ENCODE results near the gene INSR. TPM values are rescaled to one million over a fixed set of nuclear protein-coding genes. Genes with fewer than 3 reads are reported as not detected.

The INSR gene
- total and polyA plus RNA-seq, 2 of the 8 experiments (the other 6 are each of a cell fraction or from before 2014, with no cell fraction given): 13.1 to 48.7 TPM

DNA sequence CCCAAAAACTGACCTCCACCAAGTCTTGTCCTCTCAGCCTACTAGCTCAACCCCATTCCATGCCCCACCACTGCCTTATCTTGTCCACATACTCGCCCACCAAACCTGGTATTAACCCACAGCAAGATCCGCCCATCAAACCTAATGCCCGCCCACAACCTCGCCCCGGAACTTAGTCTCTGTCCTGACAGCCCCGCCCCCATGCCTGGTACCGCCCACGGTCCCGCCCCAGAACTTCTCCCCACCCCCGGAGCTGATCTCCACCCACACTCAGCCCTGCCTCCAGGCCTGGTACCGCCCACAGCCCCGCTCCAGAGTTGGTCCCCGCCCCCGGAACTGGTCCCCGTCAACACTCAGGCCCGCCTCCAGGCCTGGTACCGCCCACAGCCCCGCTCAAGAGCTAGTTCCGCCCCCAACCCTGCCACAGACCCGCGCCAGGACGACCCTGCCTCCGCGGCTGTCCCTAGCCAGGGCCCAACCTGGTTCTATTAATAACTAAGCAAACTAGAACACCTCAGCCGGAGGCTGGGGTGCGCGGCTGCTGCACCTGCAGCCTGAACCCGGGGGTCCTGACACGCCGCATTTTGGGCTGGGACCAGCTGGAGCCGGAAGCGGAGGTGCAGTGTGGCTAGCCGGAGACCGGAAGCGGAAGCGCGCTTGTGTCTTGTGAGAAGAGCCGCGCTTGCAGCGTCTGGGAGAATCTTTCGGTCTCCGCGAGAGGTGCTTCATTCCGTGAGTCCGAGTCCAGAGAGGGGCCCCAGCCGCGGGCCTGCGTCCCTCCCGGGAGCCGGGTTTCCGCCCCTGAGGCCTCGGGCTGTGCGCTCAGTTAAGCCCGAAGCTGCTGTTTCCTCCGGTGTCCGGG, 224.9 kb downstream of the INSR start, which contains the start of gene ZNF557 (continued):
- TF ChIP-seq, protein P1, sequence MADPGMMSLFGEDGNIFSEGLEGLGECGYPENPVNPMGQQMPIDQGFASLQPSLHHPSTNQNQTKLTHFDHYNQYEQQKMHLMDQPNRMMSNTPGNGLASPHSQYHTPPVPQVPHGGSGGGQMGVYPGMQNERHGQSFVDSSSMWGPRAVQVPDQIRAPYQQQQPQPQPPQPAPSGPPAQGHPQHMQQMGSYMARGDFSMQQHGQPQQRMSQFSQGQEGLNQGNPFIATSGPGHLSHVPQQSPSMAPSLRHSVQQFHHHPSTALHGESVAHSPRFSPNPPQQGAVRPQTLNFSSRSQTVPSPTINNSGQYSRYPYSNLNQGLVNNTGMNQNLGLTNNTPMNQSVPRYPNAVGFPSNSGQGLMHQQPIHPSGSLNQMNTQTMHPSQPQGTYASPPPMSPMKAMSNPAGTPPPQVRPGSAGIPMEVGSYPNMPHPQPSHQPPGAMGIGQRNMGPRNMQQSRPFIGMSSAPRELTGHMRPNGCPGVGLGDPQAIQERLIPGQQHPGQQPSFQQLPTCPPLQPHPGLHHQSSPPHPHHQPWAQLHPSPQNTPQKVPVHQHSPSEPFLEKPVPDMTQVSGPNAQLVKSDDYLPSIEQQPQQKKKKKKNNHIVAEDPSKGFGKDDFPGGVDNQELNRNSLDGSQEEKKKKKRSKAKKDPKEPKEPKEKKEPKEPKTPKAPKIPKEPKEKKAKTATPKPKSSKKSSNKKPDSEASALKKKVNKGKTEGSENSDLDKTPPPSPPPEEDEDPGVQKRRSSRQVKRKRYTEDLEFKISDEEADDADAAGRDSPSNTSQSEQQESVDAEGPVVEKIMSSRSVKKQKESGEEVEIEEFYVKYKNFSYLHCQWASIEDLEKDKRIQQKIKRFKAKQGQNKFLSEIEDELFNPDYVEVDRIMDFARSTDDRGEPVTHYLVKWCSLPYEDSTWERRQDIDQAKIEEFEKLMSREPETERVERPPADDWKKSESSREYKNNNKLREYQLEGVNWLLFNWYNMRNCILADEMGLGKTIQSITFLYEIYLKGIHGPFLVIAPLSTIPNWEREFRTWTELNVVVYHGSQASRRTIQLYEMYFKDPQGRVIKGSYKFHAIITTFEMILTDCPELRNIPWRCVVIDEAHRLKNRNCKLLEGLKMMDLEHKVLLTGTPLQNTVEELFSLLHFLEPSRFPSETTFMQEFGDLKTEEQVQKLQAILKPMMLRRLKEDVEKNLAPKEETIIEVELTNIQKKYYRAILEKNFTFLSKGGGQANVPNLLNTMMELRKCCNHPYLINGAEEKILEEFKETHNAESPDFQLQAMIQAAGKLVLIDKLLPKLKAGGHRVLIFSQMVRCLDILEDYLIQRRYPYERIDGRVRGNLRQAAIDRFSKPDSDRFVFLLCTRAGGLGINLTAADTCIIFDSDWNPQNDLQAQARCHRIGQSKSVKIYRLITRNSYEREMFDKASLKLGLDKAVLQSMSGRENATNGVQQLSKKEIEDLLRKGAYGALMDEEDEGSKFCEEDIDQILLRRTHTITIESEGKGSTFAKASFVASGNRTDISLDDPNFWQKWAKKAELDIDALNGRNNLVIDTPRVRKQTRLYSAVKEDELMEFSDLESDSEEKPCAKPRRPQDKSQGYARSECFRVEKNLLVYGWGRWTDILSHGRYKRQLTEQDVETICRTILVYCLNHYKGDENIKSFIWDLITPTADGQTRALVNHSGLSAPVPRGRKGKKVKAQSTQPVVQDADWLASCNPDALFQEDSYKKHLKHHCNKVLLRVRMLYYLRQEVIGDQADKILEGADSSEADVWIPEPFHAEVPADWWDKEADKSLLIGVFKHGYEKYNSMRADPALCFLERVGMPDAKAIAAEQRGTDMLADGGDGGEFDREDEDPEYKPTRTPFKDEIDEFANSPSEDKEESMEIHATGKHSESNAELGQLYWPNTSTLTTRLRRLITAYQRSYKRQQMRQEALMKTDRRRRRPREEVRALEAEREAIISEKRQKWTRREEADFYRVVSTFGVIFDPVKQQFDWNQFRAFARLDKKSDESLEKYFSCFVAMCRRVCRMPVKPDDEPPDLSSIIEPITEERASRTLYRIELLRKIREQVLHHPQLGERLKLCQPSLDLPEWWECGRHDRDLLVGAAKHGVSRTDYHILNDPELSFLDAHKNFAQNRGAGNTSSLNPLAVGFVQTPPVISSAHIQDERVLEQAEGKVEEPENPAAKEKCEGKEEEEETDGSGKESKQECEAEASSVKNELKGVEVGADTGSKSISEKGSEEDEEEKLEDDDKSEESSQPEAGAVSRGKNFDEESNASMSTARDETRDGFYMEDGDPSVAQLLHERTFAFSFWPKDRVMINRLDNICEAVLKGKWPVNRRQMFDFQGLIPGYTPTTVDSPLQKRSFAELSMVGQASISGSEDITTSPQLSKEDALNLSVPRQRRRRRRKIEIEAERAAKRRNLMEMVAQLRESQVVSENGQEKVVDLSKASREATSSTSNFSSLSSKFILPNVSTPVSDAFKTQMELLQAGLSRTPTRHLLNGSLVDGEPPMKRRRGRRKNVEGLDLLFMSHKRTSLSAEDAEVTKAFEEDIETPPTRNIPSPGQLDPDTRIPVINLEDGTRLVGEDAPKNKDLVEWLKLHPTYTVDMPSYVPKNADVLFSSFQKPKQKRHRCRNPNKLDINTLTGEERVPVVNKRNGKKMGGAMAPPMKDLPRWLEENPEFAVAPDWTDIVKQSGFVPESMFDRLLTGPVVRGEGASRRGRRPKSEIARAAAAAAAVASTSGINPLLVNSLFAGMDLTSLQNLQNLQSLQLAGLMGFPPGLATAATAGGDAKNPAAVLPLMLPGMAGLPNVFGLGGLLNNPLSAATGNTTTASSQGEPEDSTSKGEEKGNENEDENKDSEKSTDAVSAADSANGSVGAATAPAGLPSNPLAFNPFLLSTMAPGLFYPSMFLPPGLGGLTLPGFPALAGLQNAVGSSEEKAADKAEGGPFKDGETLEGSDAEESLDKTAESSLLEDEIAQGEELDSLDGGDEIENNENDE (IDR thresholded peaks at IDR 0.05; ENCODE audit: insufficient replicate concordance, low read length): no peak
- TF ChIP-seq, protein P2, sequence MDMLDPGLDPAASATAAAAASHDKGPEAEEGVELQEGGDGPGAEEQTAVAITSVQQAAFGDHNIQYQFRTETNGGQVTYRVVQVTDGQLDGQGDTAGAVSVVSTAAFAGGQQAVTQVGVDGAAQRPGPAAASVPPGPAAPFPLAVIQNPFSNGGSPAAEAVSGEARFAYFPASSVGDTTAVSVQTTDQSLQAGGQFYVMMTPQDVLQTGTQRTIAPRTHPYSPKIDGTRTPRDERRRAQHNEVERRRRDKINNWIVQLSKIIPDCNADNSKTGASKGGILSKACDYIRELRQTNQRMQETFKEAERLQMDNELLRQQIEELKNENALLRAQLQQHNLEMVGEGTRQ (IDR thresholded peaks at IDR 0.05; ENCODE audit: low read length): 0 out of 2 replicates have a peak, but pooled peaks have one; percentile 1
- TF ChIP-seq NRF1 (IDR thresholded peaks at IDR 0.05; ENCODE audit: low read depth, low read length) (no peak), GTF2F1 (IDR thresholded peaks at IDR 0.05; ENCODE audit: borderline replicate concordance, low read depth, low read length) (no peak), POU5F1 (IDR thresholded peaks at IDR 0.05; ENCODE audit: low read depth, low read length) (no peak), JUND (IDR thresholded peaks at IDR 0.05; ENCODE audit: low read length) (0 out of 2 replicates have a peak, but pooled peaks have one; percentile 4), NANOG (IDR thresholded peaks at IDR 0.05; ENCODE audit: insufficient read depth, low read depth, low read length, poor library complexity, severe bottlenecking) (no peak), POLR2A (IDR thresholded peaks at IDR 0.05; ENCODE audit: control extremely low read depth in 1 of 2, low read depth in 2 of 2, low read length in 2 of 2) (peak in 1 of 2 experiments; percentile 79; a peak in 2 of 3 replicates)

Data from H1 (cell line).